GM18909 (cell line): ENCODE data around the gene RERG.

Source experiments
- ATAC-seq: cut with Tn5 transposase; IDR thresholded peaks from one replicate; pipeline ENCODE4 v1.9.1; 2021; ENCODE audit warnings: mild to moderate bottlenecking; ENCODE audit not compliant: unreplicated experiment, poor library complexity

The RERG gene

GRCh38 chr12:15220915-15221885, at the start of gene RERG:
Gene RERG (minus strand): TSS chr12:15221417. CDS start chr12:15217489, 3,928 bp downstream.
- ATAC-seq: peak; percentile 94

- ATAC-seq: no peak
Measured at GRCh38 chr12:15270591-15270990, 49.4 kb upstream of the RERG start.

- peak; percentile 83 for ATAC-seq
Measured at GRCh38 chr12:15268927-15269552, 47.8 kb upstream of the RERG start.

GRCh38 chr12:15268309-15268708, 47.1 kb upstream of the RERG start:
- no peak for ATAC-seq

- ATAC-seq: no peak
Measured at GRCh38 chr12:15265875-15266274, 44.7 kb upstream of the RERG start.

- no peak for ATAC-seq
Measured at GRCh38 chr12:15256761-15257160, 35.5 kb upstream of the RERG start.

- no peak for ATAC-seq
Measured at GRCh38 chr12:15253990-15254389, 32.8 kb upstream of the RERG start.

- ATAC-seq: no peak
Measured at GRCh38 chr12:15244926-15245325, 23.7 kb upstream of the RERG start.

- ATAC-seq: no peak
Measured at GRCh38 chr12:15244341-15244740, 23.1 kb upstream of the RERG start.

- no peak for ATAC-seq
Measured at GRCh38 chr12:15243102-15243501, 21.9 kb upstream of the RERG start.

GRCh38 chr12:15240898-15241297, 19.7 kb upstream of the RERG start:
- no peak for ATAC-seq

GRCh38 chr12:15234508-15234907, 13.3 kb upstream of the RERG start:
- no peak for ATAC-seq

- no peak for ATAC-seq
Measured at GRCh38 chr12:15234011-15234410, 12.8 kb upstream of the RERG start.

GRCh38 chr12:15232959-15233358, 11.7 kb upstream of the RERG start:
- no peak for ATAC-seq

- ATAC-seq: no peak
Measured at GRCh38 chr12:15231493-15231892, 10.3 kb upstream of the RERG start.

GRCh38 chr12:15230751-15231150, 9.5 kb upstream of the RERG start:
- no peak for ATAC-seq

- ATAC-seq: no peak
Measured at GRCh38 chr12:15230137-15230536, 8.9 kb upstream of the RERG start.

GRCh38 chr12:15227004-15227679, 5.9 kb upstream of the RERG start:
- no peak for ATAC-seq

GRCh38 chr12:15225863-15226218, 4.6 kb upstream of the RERG start:
- ATAC-seq: peak; percentile 75

GRCh38 chr12:15225136-15225862, 4.1 kb upstream of the RERG start:
- no peak for ATAC-seq
